GM11168 (cell line): ENCODE measurements around the gene PCP4L1.
"Not testable (repeated sequence)": the region's sequence is repeated elsewhere in the genome, so short reads cannot be mapped to it uniquely, and the experiment has no call there.

Source experiments
- in situ Hi-C: fragments of 300-500 bp; cut with MboI; formaldehyde crosslinking; loops from one replicate; pipeline ENCODE4 v1.12.0; 2022; ENCODE audit warnings: low sequenced_read_pairs; ENCODE audit not compliant: unreplicated experiment

PCP4L1 gene

GRCh38 chr1:161227196-161227871 lies 31.2 kb upstream of the PCP4L1 start:
- in situ Hi-C loops: loop anchor here (5.0 to 10.0 kb wide), 2 partner anchors 65 to 147 kb away; no protein-coding TSS in a partner anchor

DNA sequence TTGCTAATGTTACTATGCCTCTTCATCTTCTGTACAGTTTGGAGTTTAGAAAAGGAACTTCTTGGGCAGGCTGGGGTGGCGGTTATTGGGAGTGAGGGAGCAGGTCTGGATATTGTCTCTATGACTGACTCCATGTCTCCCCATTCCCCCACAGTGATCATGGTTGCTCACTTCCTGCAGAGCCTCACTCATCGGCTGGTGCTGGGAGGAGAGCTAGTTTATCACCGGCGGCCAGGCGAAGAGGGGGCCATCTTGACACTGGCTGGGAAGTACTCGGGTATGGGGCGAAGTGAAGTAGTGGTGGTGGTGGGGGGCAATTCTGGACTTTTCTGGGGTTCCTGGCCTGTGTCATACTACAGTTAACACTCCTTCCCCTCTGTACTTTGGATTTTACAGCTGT lies 30.5 kb upstream of the PCP4L1 start:
- in situ Hi-C loops: loop anchor here (5.0 to 10.0 kb wide), 2 partner anchors 64 to 147 kb away; no protein-coding TSS in a partner anchor

DNA sequence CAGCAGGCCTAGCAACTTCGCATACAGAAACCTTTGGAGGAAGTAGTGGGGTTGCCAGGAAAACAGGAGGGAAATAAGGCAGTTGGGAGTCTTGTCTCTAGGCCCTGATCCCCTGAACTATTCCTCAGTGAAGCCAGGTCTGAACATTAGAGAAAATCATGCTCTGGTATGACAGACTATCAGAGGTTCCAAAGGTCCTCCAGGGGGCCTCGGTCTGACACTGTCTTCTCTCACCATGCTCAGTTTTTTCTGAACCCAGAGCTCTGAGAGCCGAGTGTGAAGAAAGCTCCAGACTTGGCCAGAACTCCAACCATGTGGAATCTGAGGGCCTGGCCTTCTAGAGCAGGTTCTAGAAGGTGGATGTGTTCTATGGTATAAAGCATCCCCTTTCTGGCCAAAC lies 28.6 kb upstream of the PCP4L1 start:
- in situ Hi-C loops: loop anchor here (5.0 to 10.0 kb wide), 2 partner anchors 62 to 145 kb away; no protein-coding TSS in a partner anchor

GRCh38 chr1:161230762-161231161 lies 27.8 kb upstream of the PCP4L1 start:
- in situ Hi-C loops: no loop called here

- in situ Hi-C loops: no loop called here
Observed at GRCh38 chr1:161233102-161233501, 25.4 kb upstream of the PCP4L1 start.

- in situ Hi-C loops: no loop called here
Observed at GRCh38 chr1:161235957-161236775, 22.4 kb upstream of the PCP4L1 start.

GRCh38 chr1:161238039-161238473 lies 20.5 kb upstream of the PCP4L1 start, which contains the start of gene NR1I3:
NR1I3 (minus strand) TSS chr1:161238203; CDS start chr1:161236565, 1,638 bp downstream.
- in situ Hi-C loops: no loop called here

DNA sequence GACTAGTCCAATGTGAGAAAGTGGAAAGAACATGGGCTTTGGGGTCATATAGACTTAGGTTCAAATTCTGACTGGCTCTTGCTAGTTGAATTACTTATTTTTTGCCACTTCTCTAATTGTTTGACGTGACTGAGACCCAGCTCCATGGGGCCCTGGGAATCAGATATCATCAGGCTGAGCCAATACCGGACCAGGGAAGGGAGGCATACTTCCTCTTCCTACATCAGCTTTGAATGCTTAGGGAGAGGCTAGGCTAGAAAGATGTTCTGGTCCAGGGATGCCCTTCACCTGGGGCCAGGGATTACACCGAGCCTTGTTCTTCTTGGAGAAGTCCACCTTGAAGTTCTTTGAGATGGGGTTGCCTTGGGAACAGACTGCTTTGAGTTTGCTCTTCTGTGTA lies 16.9 kb upstream of the PCP4L1 start:
- in situ Hi-C loops: no loop called here

DNA sequence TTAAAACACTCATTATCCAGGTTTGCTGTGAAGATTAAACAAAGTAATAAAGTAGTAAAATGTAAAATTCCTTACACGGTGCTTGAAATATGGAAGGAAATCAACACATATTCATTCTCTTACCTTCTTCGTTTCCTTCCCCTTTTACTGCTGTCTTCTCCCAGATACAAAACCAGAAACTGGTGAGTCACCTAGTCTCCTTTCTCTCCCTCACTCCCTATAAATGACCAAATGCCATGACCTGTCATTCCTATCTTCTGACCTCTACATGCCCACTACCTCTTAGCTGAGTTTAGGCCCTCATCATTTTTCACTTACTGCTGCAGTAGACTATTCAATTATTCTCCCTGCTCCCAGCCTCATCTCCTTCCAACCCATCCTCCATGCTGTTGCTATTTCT lies 16.2 kb upstream of the PCP4L1 start:
- in situ Hi-C loops: no loop called here

GRCh38 chr1:161244888-161245287 lies 13.7 kb upstream of the PCP4L1 start:
- in situ Hi-C loops: no loop called here

DNA sequence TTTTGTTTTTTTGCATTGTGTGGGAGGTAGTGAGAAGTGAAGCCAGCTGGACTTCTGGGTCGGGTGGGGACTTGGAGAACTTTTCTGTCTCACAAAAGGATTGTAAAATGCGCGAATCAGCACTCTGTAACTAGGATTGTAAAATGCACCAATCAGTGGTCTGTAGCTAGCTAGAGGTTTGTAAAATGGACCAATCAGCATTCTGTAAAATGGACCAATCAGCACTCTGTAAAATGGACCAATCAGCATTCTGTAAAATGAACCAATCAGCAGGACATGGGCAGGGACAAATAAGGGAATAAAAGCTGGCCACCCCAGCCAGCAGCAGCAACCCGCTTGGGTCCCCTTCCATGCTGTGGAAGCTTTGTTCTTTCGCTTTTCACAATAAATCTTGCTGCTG lies 8.4 kb upstream of the PCP4L1 start:
- in situ Hi-C loops: not testable (repeated sequence)

DNA sequence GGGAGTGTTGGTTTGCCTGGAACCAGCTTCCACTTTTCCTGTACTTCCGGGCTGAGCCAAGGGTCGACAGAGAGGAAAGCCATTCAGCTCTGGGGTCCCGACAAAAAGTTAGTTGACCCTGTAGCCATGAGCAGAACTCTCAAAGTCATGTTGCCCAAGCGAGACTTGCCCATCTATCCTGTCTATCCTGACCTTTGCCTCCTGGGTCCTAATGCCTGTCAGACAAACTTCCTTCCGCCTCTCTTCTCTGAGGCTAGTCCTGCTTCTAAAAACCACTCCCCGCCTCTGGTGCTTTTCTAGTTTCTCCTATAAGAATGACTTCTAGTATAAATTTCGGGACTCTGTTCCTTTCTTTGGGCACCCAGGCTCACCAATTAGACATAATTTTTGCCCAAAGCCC lies 7.7 kb upstream of the PCP4L1 start:
- in situ Hi-C loops: no loop called here

- in situ Hi-C loops: no loop called here
Observed at GRCh38 chr1:161251579-161251978, 7.0 kb upstream of the PCP4L1 start.

DNA sequence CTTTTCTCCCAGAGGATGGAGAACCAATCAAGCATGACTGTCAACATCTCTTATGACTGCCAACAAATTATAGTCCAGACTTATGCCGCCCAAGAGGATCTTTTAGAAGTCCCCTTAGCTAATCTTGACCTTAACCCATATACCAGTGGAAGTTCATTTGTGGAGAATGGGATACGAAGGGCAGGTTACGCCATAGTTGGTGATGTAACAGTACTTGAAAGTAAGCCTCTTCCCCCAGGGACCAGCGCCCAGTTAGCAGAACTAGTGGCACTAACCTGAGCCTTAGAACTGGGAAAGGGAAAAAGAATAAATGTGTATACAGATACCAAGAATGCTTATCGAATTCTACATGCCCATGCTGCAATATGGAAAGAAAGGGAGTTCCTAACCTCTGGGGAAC lies 3.2 kb upstream of the PCP4L1 start:
- in situ Hi-C loops: not testable (repeated sequence)

GRCh38 chr1:161255955-161256520 lies 2.5 kb upstream of the PCP4L1 start:
- in situ Hi-C loops: not testable (repeated sequence)

- in situ Hi-C loops: not testable (repeated sequence)
Observed at GRCh38 chr1:161257109-161257508, 1.4 kb upstream of the PCP4L1 start.

- in situ Hi-C loops: no loop called here
Observed at GRCh38 chr1:161259345-161259702, 779 bp downstream of the PCP4L1 start.

DNA sequence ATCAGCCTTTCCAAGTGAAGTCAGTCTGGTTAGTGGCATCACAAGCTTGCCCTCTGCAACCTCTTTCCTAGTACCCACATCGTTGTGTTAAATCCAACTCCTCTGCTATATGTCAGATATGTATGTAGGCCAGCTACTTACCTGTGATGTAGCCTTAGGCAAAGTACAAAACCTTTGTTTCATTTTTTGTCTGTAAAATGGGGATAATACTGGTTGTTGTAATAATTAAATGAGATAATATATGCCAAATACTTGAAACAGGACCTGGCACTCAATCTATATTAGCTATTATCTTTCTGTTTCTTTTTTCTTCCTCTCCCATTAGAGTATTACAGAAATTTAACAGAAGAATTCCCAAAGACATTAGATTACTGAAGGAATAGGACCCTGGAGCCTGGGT lies 1.2 kb downstream of the PCP4L1 start:
- in situ Hi-C loops: no loop called here

DNA sequence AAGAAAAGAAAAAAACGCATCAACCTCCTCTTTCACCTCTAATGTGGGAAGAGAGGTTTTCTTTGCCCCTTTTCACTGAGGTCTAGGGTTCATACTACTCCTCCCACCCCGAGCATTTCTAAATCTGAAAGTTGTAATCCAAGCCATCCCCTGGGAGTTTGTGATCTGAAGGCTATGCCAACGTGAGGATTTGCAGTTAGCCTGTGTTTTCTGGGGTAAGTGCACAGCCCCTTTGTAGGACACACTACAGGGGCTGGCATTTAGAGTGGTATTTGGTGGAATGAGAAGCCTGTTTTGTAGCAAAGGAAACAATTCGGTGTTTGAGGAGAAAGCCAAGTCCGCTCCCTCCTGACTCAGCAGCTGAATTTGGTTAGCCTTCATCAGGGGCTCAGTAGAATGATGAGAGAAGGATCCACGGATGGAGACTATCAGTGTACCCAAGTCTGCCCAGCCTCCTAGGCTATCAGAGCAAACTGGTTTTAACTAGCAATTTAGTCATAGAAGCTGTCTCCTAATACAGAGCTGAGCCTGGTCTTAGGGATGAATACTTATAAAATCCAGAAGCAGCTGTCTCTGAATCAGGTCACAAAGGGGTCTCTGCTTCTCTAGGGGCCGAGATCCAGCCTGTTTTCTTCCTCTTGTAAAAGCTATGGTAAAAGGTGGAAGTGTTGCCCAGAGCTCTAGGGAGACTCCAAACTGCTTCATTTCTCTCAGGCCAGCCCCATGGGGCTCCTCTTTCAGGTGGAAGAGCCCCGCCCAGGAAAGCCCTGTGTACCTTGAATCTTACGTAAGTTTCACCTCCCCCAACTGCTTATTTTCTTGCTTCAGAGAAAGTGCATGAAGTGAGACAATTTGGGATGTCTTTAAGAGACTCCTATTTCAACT lies 2.1 kb downstream of the PCP4L1 start:
- in situ Hi-C loops: no loop called here
